Adrenal gland (tissue), 12 donors: ENCODE data around the gene HRH2. TPM values are rescaled to one million over a fixed set of nuclear protein-coding genes. Genes with fewer than 3 reads are reported as not detected.

ENCODE experiments used
- DNase-seq, 7 donors: peaks; one replicate each; pipeline ENCODE4 v3.0.0-alpha.2; 2019 to 2020
- H3K27ac ChIP-seq, 5 donors: fragments of 200-600 bp; sonication (generic) in 4 of 5; 1 replicate in 3 of 5; 2 replicates in 2 of 5; pipeline versions ENCODE4 v1.5.1 to v1.8.0; 2016 to 2020; ENCODE audit warnings: mild to moderate bottlenecking in 1 of 5
- H3K27me3 ChIP-seq: fragments of 200-600 bp; 2 replicates; pipeline ENCODE4 v1.8.0; 2021
- H3K36me3 ChIP-seq, 2 donors: fragments of 200-600 bp; replicated peaks in 1 of 2; 1 replicate in 1 of 2; 2 replicates in 1 of 2; pipeline versions ENCODE4 v1.5.1 to v1.8.0; 2018 to 2022
- H3K4me1 ChIP-seq, 2 donors: fragments of 200-600 bp; replicated peaks in 1 of 2; 1 replicate in 1 of 2; 2 replicates in 1 of 2; pipeline versions ENCODE4 v1.5.1 to v1.8.0; 2018 to 2021
- H3K4me3 ChIP-seq, 4 donors: fragments of 200-600 bp; sonication (generic) in 3 of 4; one replicate each; pipeline ENCODE4 v1.5.1; 2016 to 2018
- H3K9me3 ChIP-seq, 3 donors: fragments of 200-600 bp; sonication (generic) in 1 of 3; replicated peaks in 1 of 3; 1 replicate in 2 of 3; 2 replicates in 1 of 3; pipeline versions ENCODE4 v1.5.1 to v1.8.0; 2016 to 2021
- POLR2A ChIP-seq, 2 donors: fragments of 450-650 bp; IDR thresholded peaks; one replicate each; pipeline ENCODE4 v1.6.1; 2017; ENCODE audit warnings: antibody characterized with exemption in 2 of 2, mild to moderate bottlenecking in 2 of 2, moderate library complexity in 1 of 2
- WGBS, 4 donors: extraction: QIAGEN DNeasy Blood & Tissue Kit in 2 of 4; methylation state at CpG; one replicate each; pipeline versions ENCODE4 v1.1.5 to v1.1.7; 2013 to 2017; 5-methylcytosine and 5-hydroxymethylcytosine counted together
- intact Hi-C, 2 donors: fragments of 100-400 bp; cut with DNase I; formaldehyde crosslinking; loops; one replicate each; pipeline versions ENCODE4 v1.14.1 to v1.15.0; 2022 to 2023
- polyA plus RNA-seq, 3 donors: library from polyadenylated mRNA; stranded (reverse); fragments of 200-250 nt in 2 of 3; fragments of 350-450 nt in 1 of 3; fragmentation: Illumina TruSeq in 1 of 3; extraction: RNeasy Lipid Tissue Mini Kit (QIAGEN cat#74804) in 1 of 3; gene quantifications; one replicate each; pipeline ENCODE4 v1.2.3, GENCODE V29; 2013 to 2014
- total RNA-seq, 9 donors: library from RNA; depleted of rRNA in 4 of 9; stranded (reverse); fragments of >200 nt in 4 of 9; fragments of 120-200 nt in 1 of 9; fragmentation: NEBNext Ultra II Directional in 1 of 9; extraction: Animal tissue kit (Norgen Biotek cat#: 25700) in 1 of 9; gene quantifications; one replicate each; pipeline versions ENCODE4 v1.1.0 to v1.2.4, GENCODE V29; 2013 to 2023
- TF ChIP-seq, protein P1 (sequence below), 6 experiments: fragments of 450-650 bp in 4 of 6; fragments of 200-600 bp in 2 of 6; sonication (generic) in 1 of 6; IDR thresholded peaks; 1 replicate in 5 of 6; 2 replicates in 1 of 6; pipeline versions ENCODE4 v1.5.1 to v1.8.0; 2016 to 2021; ENCODE audit warnings: antibody characterized with exemption in 6 of 6, mild to moderate bottlenecking in 2 of 6, moderate library complexity in 1 of 6
- donor health status: healthy with polysubstance abuse.
- donor health status: Bipolar disorder and iron deficiency.
- donor health status: DM: yes; HTN: yes; CAD: no.
- donor health status: DM: no; HTN: no; CAD: no.
- donor health status: DM: no; HTN: no; CAD: no.
- donor health status: DM: yes; HTN: yes; CAD: no.

HRH2 gene
- total and polyA plus RNA-seq, 12 donors, result 0.22 to 7.3 (median 3.1) TPM

DNA sequence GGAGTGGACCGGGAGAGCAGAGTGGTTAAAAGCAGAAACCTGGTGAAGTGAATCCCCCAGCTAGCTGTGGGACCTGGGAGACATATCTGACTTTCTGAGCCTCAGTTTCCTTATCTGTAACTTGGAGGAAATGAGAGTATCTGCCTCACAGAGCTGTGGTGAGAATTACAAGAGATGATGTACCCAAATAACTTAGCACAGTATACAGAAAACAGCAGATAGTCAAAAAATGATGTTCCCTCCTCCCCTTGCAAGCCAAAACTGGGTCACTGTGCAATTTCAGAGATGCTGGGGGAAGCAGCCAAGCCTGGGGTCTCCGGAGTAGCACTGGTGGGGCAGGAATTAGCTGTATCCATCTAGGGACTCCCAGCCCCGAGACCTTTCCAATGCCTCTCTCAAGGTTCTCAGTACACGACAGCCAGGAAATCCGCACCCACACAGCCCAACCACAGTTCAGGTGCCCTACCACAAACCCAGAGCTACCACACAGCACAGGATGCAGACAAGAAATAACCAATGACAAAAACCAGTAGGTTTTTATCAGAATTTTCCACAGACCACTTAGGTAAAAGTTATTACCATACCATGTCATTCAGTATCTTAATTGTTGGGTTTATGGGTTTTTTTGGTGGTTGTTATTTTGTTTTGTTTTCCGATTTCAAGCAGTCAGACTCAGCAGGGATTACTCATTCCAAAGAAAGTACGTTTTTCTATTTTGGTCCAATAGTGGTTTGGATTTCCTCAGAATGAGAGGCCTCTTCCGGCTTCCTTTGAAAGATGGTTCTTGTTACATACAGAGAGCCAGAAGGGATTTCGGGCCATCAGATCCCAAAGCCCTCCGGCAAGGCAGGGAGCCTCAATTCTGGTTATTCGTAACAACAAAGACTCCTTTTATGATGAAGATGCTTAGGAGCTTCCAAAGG lies 4.9 kb upstream of the HRH2 start:
- intact Hi-C loops, result no loop called here
- WGBS, 4 donors, result 57 to 65% (median 60%) methylated on average over 10 to 11 of the region's 11 CpGs
- Histone ChIP-seq H3K27ac (no peak overlapping the region), H3K4me1 (no peaks in the 10 kb centered on the region), H3K9me3 (peaks cover 0 to 6% (median 0%) of the 10 kb centered on the region in 3 donors), H3K36me3 (no peaks in the 10 kb centered on the region), H3K4me3 (no peak overlapping the region), H3K27me3 (peaks cover 7% of the 10 kb centered on the region)
- TF ChIP-seq POLR2A (IDR thresholded peaks at IDR 0.05), result no peak
- TF ChIP-seq, protein P1, sequence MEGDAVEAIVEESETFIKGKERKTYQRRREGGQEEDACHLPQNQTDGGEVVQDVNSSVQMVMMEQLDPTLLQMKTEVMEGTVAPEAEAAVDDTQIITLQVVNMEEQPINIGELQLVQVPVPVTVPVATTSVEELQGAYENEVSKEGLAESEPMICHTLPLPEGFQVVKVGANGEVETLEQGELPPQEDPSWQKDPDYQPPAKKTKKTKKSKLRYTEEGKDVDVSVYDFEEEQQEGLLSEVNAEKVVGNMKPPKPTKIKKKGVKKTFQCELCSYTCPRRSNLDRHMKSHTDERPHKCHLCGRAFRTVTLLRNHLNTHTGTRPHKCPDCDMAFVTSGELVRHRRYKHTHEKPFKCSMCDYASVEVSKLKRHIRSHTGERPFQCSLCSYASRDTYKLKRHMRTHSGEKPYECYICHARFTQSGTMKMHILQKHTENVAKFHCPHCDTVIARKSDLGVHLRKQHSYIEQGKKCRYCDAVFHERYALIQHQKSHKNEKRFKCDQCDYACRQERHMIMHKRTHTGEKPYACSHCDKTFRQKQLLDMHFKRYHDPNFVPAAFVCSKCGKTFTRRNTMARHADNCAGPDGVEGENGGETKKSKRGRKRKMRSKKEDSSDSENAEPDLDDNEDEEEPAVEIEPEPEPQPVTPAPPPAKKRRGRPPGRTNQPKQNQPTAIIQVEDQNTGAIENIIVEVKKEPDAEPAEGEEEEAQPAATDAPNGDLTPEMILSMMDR (IDR thresholded peaks at IDR 0.05), result no peak
- no peak for DNase-seq

DNA sequence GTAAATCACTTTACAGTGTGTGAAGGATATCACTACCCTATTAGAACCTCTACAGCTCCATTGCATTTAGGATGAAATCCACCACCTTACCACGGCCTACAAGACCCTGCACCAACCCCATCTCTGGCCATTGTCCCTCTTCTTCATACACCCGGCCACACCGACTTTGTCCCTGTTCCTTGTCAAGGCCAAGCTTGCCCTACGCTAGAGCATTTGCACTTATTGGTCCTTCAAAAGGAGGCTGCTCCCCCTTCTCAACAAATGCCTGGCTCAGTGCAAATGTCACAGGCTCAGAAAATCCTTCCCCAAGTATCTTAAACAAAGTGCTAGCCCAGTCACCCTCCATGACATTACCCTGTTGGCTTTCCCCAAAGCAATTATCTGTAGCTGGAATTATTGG lies 4.1 kb upstream of the HRH2 start:
- Histone ChIP-seq H3K4me3 (no peak overlapping the region), H3K27me3 (peaks cover 12% of the 10 kb centered on the region), H3K9me3 (peaks cover 0 to 6% (median 0%) of the 10 kb centered on the region in 3 donors), H3K36me3 (no peaks in the 10 kb centered on the region), H3K27ac (no peak overlapping the region), H3K4me1 (no peaks in the 10 kb centered on the region)
- intact Hi-C loops, result no loop called here
- DNase-seq, result no peak
- 77 to 89% (median 78%) methylated on average over 4 of the region's 4 CpGs for WGBS, 4 donors
- TF ChIP-seq, protein P1 (IDR thresholded peaks at IDR 0.05), result no peak
- no peak for TF ChIP-seq POLR2A (IDR thresholded peaks at IDR 0.05)

DNA sequence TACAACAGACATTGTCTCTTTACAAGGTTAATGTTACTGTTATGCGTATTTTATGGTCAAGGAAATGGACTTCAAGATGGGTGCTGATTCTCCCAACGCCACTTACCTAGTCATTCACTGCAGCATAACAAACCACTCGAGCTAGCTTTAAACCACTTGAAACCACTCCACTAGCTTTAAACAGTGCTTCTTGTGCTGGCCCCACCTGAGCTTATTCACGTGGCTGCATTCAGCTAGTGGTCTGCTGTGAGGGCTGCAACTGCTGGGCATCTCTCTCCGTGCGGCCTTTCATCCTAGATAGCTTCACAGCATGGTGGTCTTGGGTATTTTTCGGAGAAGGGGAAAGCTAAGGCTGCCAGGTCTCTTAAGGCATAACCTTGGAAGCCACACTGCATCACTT lies 3.5 kb upstream of the HRH2 start:
- intact Hi-C loops, result no loop called here
- Histone ChIP-seq H3K27me3 (peaks cover 18% of the 10 kb centered on the region), H3K9me3 (peaks cover 0 to 6% (median 0%) of the 10 kb centered on the region in 3 donors), H3K36me3 (no peaks in the 10 kb centered on the region), H3K4me1 (no peaks in the 10 kb centered on the region), H3K4me3 (no peak overlapping the region), H3K27ac (no peak overlapping the region)
- no peak for DNase-seq
- no peak for TF ChIP-seq POLR2A (IDR thresholded peaks at IDR 0.05)
- TF ChIP-seq, protein P1 (IDR thresholded peaks at IDR 0.05), result no peak
- WGBS, 4 donors, result 82 to 87% (median 83%) methylated on average over 7 of the region's 7 CpGs

DNA sequence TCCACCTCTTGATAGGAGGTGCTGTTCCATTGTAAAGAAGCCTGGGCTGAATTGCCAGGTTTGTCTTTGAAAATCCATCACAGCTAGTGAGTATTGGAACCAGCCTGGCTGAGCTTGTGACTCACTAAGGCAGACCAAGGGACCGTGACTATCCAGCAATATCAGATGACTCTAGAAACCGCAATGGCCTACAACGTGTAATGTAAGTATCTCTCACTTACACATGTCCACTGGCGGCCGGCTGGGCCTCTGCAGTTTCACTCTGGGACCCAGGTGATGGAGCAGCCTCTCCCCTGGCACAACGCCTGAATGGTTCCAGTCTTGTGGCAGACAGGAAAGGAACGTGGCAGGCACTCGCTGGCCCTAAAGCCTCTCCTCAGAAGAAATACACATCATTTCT lies 3.1 kb upstream of the HRH2 start:
- peaks cover 21% of the 10 kb centered on the region for H3K27me3 ChIP-seq
- no peak overlapping the region for H3K4me3 ChIP-seq
- TF ChIP-seq POLR2A (IDR thresholded peaks at IDR 0.05), result no peak
- TF ChIP-seq, protein P1 (IDR thresholded peaks at IDR 0.05), result no peak
- H3K9me3 ChIP-seq, result peaks cover 0 to 2% (median 0%) of the 10 kb centered on the region in 3 donors
- H3K4me1 ChIP-seq, result no peaks in the 10 kb centered on the region
- DNase-seq, result no peak
- no peaks in the 10 kb centered on the region for H3K36me3 ChIP-seq
- WGBS, 4 donors, result 70 to 82% (median 77%) methylated on average over 4 to 8 of the region's 8 CpGs
- H3K27ac ChIP-seq, result no peak overlapping the region
- intact Hi-C loops, result no loop called here
